ENCODE measurements around the gene OPHN1. TPM values are rescaled to one million over a fixed set of nuclear protein-coding genes. Genes with fewer than 3 reads are reported as not detected.

OPHN1 gene
- total RNA-seq, 4 donors from 2014 or later, result 2.8 to 8.7 (median 6.6) TPM

DNA sequence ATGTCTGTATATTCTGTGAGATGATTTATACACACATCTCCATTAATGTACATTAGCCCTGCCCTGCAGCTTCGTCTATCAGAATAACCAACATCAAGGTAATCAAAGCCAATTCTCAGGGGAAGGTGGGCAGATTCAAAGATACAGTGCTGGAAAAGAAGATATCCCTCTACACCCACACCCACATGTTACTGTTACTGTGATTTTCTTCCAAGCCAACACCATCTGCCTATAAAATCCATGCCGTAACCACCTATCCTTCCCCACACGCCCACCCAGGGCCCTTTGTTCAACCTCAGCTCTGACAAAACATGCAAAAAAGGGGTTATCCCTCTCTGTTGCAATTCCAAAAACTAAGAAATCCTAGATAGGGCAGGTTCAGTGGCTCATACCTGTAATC, 20.0 kb downstream of the OPHN1 start:
- intact Hi-C loops (cut with DNase I; ENCODE audit: low total_unique reads) (no loop called here), in situ Hi-C loops (cut with MboI; ENCODE audit: low pct_ligation_motif_present in 1 of 4, low pct_unique_long_range_greater_than_20kb in 1 of 4, low sequenced_read_pairs in 3 of 4) (no loop called here)
- H3K27ac ChIP-seq, result no peak overlapping the region
- H3K4me1 ChIP-seq, result peaks cover 0 to 4% (median 0%) of the 10 kb centered on the region in 4 donors
- no peak for DNase-seq
- no peaks in the 10 kb centered on the region for H3K9me3 ChIP-seq
- no peaks in the 10 kb centered on the region for H3K27me3 ChIP-seq
- H3K4me3 ChIP-seq, result no peak overlapping the region
- TF ChIP-seq EP300 (IDR thresholded peaks at IDR 0.05; ENCODE audit: low read depth) (no peak), POLR2AphosphoS5 (IDR thresholded peaks at IDR 0.05) (no peak), POLR2A (IDR thresholded peaks at IDR 0.05) (no peak)
- 61% methylated on average over 3 of the region's 3 CpGs; no CpG with 5 or more reads in 1 of the 2 donors for WGBS, 2 donors (ENCODE audit: low coverage in 1 of 2)
- H3K36me3 ChIP-seq, result no peaks in the 10 kb centered on the region

DNA sequence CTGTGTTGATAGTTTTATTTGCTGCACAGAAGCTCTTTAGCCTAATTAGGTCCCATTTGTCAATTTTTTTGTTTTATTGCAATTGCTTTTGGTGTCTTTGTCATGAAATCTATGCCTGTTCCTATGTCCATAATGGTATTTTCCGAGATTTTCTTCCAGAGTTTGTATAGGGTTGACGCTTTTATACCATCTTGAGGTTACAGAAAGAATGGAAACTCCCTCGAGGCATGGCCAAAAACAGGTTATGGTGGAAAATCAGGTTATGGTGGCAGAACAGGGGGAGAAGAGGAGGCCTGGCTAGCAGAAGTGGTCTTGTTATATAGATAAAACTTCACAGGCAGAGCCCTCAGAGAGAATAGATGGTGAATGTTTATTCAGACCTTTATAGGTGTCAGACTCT, 21.6 kb downstream of the OPHN1 start:
- in situ Hi-C loops (cut with MboI; ENCODE audit: low pct_ligation_motif_present in 1 of 4, low pct_unique_long_range_greater_than_20kb in 1 of 4, low sequenced_read_pairs in 3 of 4) (no loop called here), intact Hi-C loops (cut with DNase I; ENCODE audit: low total_unique reads) (no loop called here)
- Histone ChIP-seq H3K4me1 (peaks cover 0 to 4% (median 0%) of the 10 kb centered on the region in 4 donors), H3K4me3 (no peak overlapping the region), H3K27ac (no peak overlapping the region), H3K27me3 (no peaks in the 10 kb centered on the region), H3K9me3 (no peaks in the 10 kb centered on the region), H3K36me3 (no peaks in the 10 kb centered on the region)
- WGBS, 2 donors (ENCODE audit: low coverage in 1 of 2), result 55 to 77% methylated on average over 3 of the region's 3 CpGs
- no peak for DNase-seq
- TF ChIP-seq POLR2AphosphoS5 (IDR thresholded peaks at IDR 0.05) (no peak), EP300 (IDR thresholded peaks at IDR 0.05; ENCODE audit: low read depth) (no peak), POLR2A (IDR thresholded peaks at IDR 0.05) (no peak)
- TF ChIP-seq, protein P1, sequence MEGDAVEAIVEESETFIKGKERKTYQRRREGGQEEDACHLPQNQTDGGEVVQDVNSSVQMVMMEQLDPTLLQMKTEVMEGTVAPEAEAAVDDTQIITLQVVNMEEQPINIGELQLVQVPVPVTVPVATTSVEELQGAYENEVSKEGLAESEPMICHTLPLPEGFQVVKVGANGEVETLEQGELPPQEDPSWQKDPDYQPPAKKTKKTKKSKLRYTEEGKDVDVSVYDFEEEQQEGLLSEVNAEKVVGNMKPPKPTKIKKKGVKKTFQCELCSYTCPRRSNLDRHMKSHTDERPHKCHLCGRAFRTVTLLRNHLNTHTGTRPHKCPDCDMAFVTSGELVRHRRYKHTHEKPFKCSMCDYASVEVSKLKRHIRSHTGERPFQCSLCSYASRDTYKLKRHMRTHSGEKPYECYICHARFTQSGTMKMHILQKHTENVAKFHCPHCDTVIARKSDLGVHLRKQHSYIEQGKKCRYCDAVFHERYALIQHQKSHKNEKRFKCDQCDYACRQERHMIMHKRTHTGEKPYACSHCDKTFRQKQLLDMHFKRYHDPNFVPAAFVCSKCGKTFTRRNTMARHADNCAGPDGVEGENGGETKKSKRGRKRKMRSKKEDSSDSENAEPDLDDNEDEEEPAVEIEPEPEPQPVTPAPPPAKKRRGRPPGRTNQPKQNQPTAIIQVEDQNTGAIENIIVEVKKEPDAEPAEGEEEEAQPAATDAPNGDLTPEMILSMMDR (IDR thresholded peaks at IDR 0.05), result no peak

DNA sequence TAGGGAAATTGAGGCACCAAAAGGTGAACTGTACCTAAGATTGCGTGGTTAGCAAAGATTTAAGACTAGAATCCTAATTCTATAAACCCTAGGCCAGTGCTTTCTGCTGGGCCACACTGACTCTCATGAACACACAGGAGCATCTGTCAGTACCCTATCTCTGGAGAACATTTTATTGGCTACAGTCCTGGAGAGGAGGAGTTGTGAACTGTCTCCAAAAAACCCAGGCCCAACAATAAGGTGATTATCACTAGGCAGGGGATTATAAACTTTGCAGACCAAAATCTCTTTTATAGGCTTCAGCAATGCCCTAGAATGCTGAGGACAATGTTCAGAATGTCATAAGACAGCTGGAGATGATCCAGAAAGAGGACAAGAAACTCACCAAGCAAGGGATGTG, 24.1 kb downstream of the OPHN1 start:
- H3K27me3 ChIP-seq, result no peaks in the 10 kb centered on the region
- in situ Hi-C loops (cut with MboI; ENCODE audit: low pct_ligation_motif_present in 1 of 4, low pct_unique_long_range_greater_than_20kb in 1 of 4, low sequenced_read_pairs in 3 of 4), result no loop called here
- 83 to 95% methylated on average over 1 of the region's 1 CpG for WGBS, 2 donors (ENCODE audit: low coverage in 1 of 2)

DNA sequence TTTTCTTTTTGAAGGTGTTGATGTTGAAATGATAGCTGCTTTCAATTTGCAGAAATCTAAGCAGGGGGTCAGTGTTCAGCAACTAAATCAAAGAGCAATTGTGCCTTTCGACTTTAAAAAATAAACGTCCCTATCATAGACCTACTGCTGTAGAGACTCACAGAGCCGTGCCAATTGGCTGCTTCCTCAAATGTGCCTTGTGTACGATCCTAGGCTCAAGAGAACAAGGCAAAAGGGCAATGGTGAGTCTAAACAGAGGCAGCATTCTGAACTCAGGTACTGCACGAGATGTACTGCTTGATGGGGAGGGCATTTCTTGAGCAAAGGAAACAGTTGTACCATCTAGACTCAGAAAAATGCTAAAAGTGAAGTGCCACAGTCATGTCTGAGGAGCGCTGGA, 29.8 kb downstream of the OPHN1 start:
- intact Hi-C loops (cut with DNase I; ENCODE audit: low total_unique reads) (no loop called here), in situ Hi-C loops (cut with MboI; ENCODE audit: low pct_ligation_motif_present in 1 of 4, low pct_unique_long_range_greater_than_20kb in 1 of 4, low sequenced_read_pairs in 3 of 4) (no loop called here)
- TF ChIP-seq EP300 (IDR thresholded peaks at IDR 0.05; ENCODE audit: low read depth) (no peak), POLR2AphosphoS5 (IDR thresholded peaks at IDR 0.05) (no peak)
- TF ChIP-seq, protein P1 (IDR thresholded peaks at IDR 0.05), result no peak
- H3K27ac ChIP-seq, result no peak overlapping the region
- H3K27me3 ChIP-seq, result no peaks in the 10 kb centered on the region
- no peaks in the 10 kb centered on the region for H3K36me3 ChIP-seq
- no peaks in the 10 kb centered on the region for H3K4me1 ChIP-seq
- H3K4me3 ChIP-seq, result no peak overlapping the region
- H3K9me3 ChIP-seq, result no peaks in the 10 kb centered on the region
- DNase-seq, result no peak
- WGBS, 2 donors (ENCODE audit: low coverage in 1 of 2), result 67% methylated on average over 6 of the region's 6 CpGs; no CpG with 5 or more reads in 1 of the 2 donors

More for the DNA sequence above, 24.1 kb downstream of the OPHN1 start:
- Histone ChIP-seq H3K36me3 (no peaks in the 10 kb centered on the region), H3K27ac (no peak overlapping the region), H3K4me1 (no peaks in the 10 kb centered on the region), H3K4me3 (no peak overlapping the region), H3K9me3 (no peaks in the 10 kb centered on the region)
- TF ChIP-seq POLR2A (IDR thresholded peaks at IDR 0.05) (no peak), EP300 (IDR thresholded peaks at IDR 0.05; ENCODE audit: low read depth) (no peak), POLR2AphosphoS5 (IDR thresholded peaks at IDR 0.05) (no peak)
- TF ChIP-seq, protein P1 (IDR thresholded peaks at IDR 0.05), result no peak
- intact Hi-C loops (cut with DNase I; ENCODE audit: low total_unique reads), result no loop called here
- no peak for DNase-seq

DNA sequence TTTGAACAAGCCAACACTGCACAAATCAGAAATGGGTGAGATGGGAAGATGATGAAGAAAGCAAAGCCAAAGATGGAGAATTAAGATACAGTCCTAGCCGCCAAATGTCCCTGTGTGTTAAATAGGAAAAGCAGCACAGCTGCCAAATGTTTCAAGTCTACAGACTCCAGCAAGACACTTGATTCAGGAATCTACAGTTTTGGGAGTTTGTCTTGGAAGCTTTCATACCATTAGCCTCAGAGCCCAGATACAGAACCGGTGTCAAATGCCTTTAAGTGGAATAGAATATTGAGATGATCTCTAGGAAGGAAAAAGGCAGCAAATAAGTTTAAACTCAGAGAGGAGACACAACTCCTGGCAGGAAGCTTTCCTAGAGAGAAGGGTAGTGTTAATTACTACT, 30.3 kb downstream of the OPHN1 start:
- no peak for DNase-seq
- in situ Hi-C loops (cut with MboI; ENCODE audit: low pct_ligation_motif_present in 1 of 4, low pct_unique_long_range_greater_than_20kb in 1 of 4, low sequenced_read_pairs in 3 of 4) (no loop called here), intact Hi-C loops (cut with DNase I; ENCODE audit: low total_unique reads) (no loop called here)
- H3K9me3 ChIP-seq, result no peaks in the 10 kb centered on the region
- WGBS, 2 donors (ENCODE audit: low coverage in 1 of 2), result 50 to 79% methylated on average over 1 to 2 of the region's 2 CpGs
- H3K4me3 ChIP-seq, result no peak overlapping the region
- no peaks in the 10 kb centered on the region for H3K27me3 ChIP-seq
- H3K36me3 ChIP-seq, result no peaks in the 10 kb centered on the region
- no peaks in the 10 kb centered on the region for H3K4me1 ChIP-seq
- no peak overlapping the region for H3K27ac ChIP-seq
- no peak for TF ChIP-seq POLR2AphosphoS5 (IDR thresholded peaks at IDR 0.05)
- TF ChIP-seq EP300 (IDR thresholded peaks at IDR 0.05; ENCODE audit: low read depth), result no peak
- TF ChIP-seq POLR2A (IDR thresholded peaks at IDR 0.05), result no peak
- TF ChIP-seq, protein P1 (IDR thresholded peaks at IDR 0.05), result no peak
